Measurements from ENCODE around the gene KANSL1. TPM values are rescaled to one million over a fixed set of nuclear protein-coding genes. Genes with fewer than 3 reads are reported as not detected.
"Not testable (repeated sequence)": the region's sequence is repeated elsewhere in the genome, so short reads cannot be mapped to it uniquely, and the experiment has no call there.

Gene KANSL1
- total and polyA plus RNA-seq, 12 donors = 23.2 to 81.2 (median 58.0) TPM

GRCh38 chr17:46184696-46185095 is 8.5 kb downstream of the KANSL1 start:
- Histone ChIP-seq H3K4me3 (no peak overlapping the region), H3K9me3 (replicated peaks in 1 of 3) (no peaks in the 10 kb centered on the region), H3K27ac (no peak overlapping the region), H3K4me1 (replicated peaks in 1 of 2) (peaks cover 18 to 78% of the 10 kb centered on the region in 2 donors), H3K27me3 (no peaks in the 10 kb centered on the region), H3K36me3 (replicated peaks in 1 of 2) (no peaks in the 10 kb centered on the region)
- TF ChIP-seq POLR2A (IDR thresholded peaks at IDR 0.05) = no peak
- TF ChIP-seq CTCF (IDR thresholded peaks at IDR 0.05) = no peak
- DNase-seq = no peak
- 75 to 87% (median 78%) methylated on average over 7 of the region's 7 CpGs for WGBS, 4 donors
- intact Hi-C loops (cut with DNase I) = loop anchor here in 1 of 2 donors (10.0 kb wide), 1 partner anchor 110 kb away; no protein-coding TSS in a partner anchor

- WGBS, 4 donors = 82 to 90% (median 86%) methylated on average over 7 of the region's 7 CpGs
- intact Hi-C loops (cut with DNase I) = loop anchor here in 1 of 2 donors (10.0 kb wide), 1 partner anchor 109 kb away; no protein-coding TSS in a partner anchor
- H3K4me3 ChIP-seq; H3K9me3 ChIP-seq (replicated peaks in 1 of 3); DNase-seq; H3K27ac ChIP-seq; H3K36me3 ChIP-seq (replicated peaks in 1 of 2); H3K27me3 ChIP-seq: not testable (repeated sequence)
- H3K4me1 ChIP-seq (replicated peaks in 1 of 2) = peaks cover 23 to 79% of the 10 kb centered on the region in 2 donors
Measured at GRCh38 chr17:46183383-46183782, 9.8 kb downstream of the KANSL1 start.

- Histone ChIP-seq H3K36me3 (replicated peaks in 1 of 2) (no peaks in the 10 kb centered on the region), H3K4me3 (no peak overlapping the region), H3K9me3 (replicated peaks in 1 of 3) (no peaks in the 10 kb centered on the region), H3K4me1 (replicated peaks in 1 of 2) (peaks cover 20 to 79% of the 10 kb centered on the region in 2 donors), H3K27ac (no peak overlapping the region), H3K27me3 (no peaks in the 10 kb centered on the region)
- no peak for DNase-seq
- TF ChIP-seq CTCF (IDR thresholded peaks at IDR 0.05) = no peak
- TF ChIP-seq POLR2A (IDR thresholded peaks at IDR 0.05) = no peak
- intact Hi-C loops (cut with DNase I) = loop anchor here in 1 of 2 donors (10.0 kb wide), 1 partner anchor 108 kb away; no protein-coding TSS in a partner anchor
- WGBS, 4 donors = 91 to 97% (median 93%) methylated on average over 3 of the region's 3 CpGs
Measured at GRCh38 chr17:46182961-46183360, 10.3 kb downstream of the KANSL1 start.

- Histone ChIP-seq H3K27ac (no peak overlapping the region), H3K4me1 (replicated peaks in 1 of 2) (peaks cover 17 to 78% of the 10 kb centered on the region in 2 donors), H3K4me3 (no peak overlapping the region), H3K27me3 (no peaks in the 10 kb centered on the region), H3K36me3 (replicated peaks in 1 of 2) (no peaks in the 10 kb centered on the region), H3K9me3 (replicated peaks in 1 of 3) (no peaks in the 10 kb centered on the region)
- intact Hi-C loops (cut with DNase I) = loop anchor here in 1 of 2 donors (10.0 kb wide), 1 partner anchor 107 kb away; no protein-coding TSS in a partner anchor
- DNase-seq = no peak
- TF ChIP-seq POLR2A (IDR thresholded peaks at IDR 0.05) (no peak), CTCF (IDR thresholded peaks at IDR 0.05) (no peak)
- 64 to 74% (median 66%) methylated on average over 5 of the region's 5 CpGs for WGBS, 4 donors
Measured at GRCh38 chr17:46181940-46182339, 11.3 kb downstream of the KANSL1 start.

GRCh38 chr17:46181316-46181715 is 11.9 kb downstream of the KANSL1 start:
- intact Hi-C loops (cut with DNase I) = loop anchor here in 1 of 2 donors (10.0 kb wide), 1 partner anchor 107 kb away; no protein-coding TSS in a partner anchor
- not testable (repeated sequence) for H3K4me3 ChIP-seq; H3K36me3 ChIP-seq (replicated peaks in 1 of 2); DNase-seq; H3K27ac ChIP-seq; H3K9me3 ChIP-seq (replicated peaks in 1 of 3); H3K27me3 ChIP-seq
- WGBS, 4 donors = 93 to 96% (median 94%) methylated on average over 14 of the region's 14 CpGs
- peaks cover 20 to 78% of the 10 kb centered on the region in 2 donors for H3K4me1 ChIP-seq (replicated peaks in 1 of 2)
